Smooth muscle cell (in vitro differentiated cells): Measurements from ENCODE around the gene OR2H2. TPM values are rescaled to one million over a fixed set of nuclear protein-coding genes. Genes with fewer than 3 reads are reported as not detected.

ENCODE experiments used
- DNase-seq: peaks from one replicate; lab custom pipeline; 2025; ENCODE audit not compliant: unreplicated experiment; lab: John Stamatoyannopoulos, UW
- H2AFZ ChIP-seq: fragments of 200-600 bp; sonication (generic); 2 replicates; pipeline ENCODE4 v1.6.0; 2016; ENCODE audit warnings: antibody characterized with exemption, low read depth, mild to moderate bottlenecking
- H3F3A ChIP-seq: fragments of 200-600 bp; sonication (generic); 2 replicates; pipeline ENCODE4 v1.6.0; 2017; ENCODE audit warnings: antibody characterized with exemption, low read depth
- H3K27ac ChIP-seq: fragments of 200-600 bp; sonication (generic); 2 replicates; pipeline ENCODE4 v1.5.1; 2016; ENCODE audit warnings: low read depth, mild to moderate bottlenecking
- H3K27me3 ChIP-seq: fragments of 200-600 bp; sonication (generic); 2 replicates; pipeline ENCODE4 v1.6.1; 2016; ENCODE audit warnings: low read depth, mild to moderate bottlenecking
- H3K36me3 ChIP-seq: fragments of 200-600 bp; sonication (generic); 2 replicates; pipeline ENCODE4 v1.5.1; 2016; ENCODE audit warnings: low read depth
- H3K4me1 ChIP-seq: fragments of 200-600 bp; sonication (generic); 2 replicates; pipeline ENCODE4 v1.5.1; 2016; ENCODE audit warnings: low read depth
- H3K4me2 ChIP-seq: fragments of 200-600 bp; sonication (generic); 2 replicates; pipeline ENCODE4 v1.6.0; 2016; ENCODE audit warnings: mild to moderate bottlenecking
- H3K4me3 ChIP-seq: fragments of 200-600 bp; sonication (generic); 2 replicates; pipeline ENCODE4 v1.5.1; 2016; ENCODE audit warnings: mild to moderate bottlenecking
- H3K79me2 ChIP-seq: fragments of 200-600 bp; sonication (generic); 2 replicates; pipeline ENCODE4 v1.6.0; 2016; ENCODE audit warnings: low read depth, mild to moderate bottlenecking
- H3K9ac ChIP-seq: fragments of 200-600 bp; sonication (generic); 2 replicates; pipeline ENCODE4 v1.6.0; 2016; ENCODE audit warnings: low read depth
- H3K9me3 ChIP-seq: fragments of 200-600 bp; sonication (generic); replicated peaks from 2 replicates; pipeline ENCODE4 v1.5.1; 2016; ENCODE audit warnings: low read depth
- H4K20me1 ChIP-seq: fragments of 200-600 bp; sonication (generic); 2 replicates; pipeline ENCODE4 v1.6.0; 2016; ENCODE audit warnings: low read depth
- CTCF ChIP-seq: fragments of 200-600 bp; sonication (generic); IDR thresholded peaks from 2 replicates; pipeline ENCODE4 v1.5.1; 2017; ENCODE audit warnings: borderline replicate concordance, mild to moderate bottlenecking, antibody characterized with exemption; ENCODE audit not compliant: insufficient read depth, poor library complexity, severe bottlenecking
- WGBS: methylation state at CpG from one replicate; pipeline ENCODE4 v1.1.7; 2016; ENCODE audit warnings: low lambda C conversion rate; 5-methylcytosine and 5-hydroxymethylcytosine counted together
- polyA plus RNA-seq: library from polyadenylated mRNA; unstranded; fragments of >200 nt; fragmentation: Nextera tagmentation; extraction: Ambion mirVana; gene quantifications from 2 replicates; pipeline ENCODE4 v1.2.1, GENCODE V29; 2016
- total RNA-seq: library from RNA; depleted of rRNA; stranded (reverse); fragments of >200 nt; gene quantifications from 2 replicates; pipeline ENCODE4 v1.2.3, GENCODE V29; 2014

Gene OR2H2
- total and polyA plus RNA-seq, 2 experiments from 2014 or later: not detected

- 88% methylated on average over 1 of the region's 1 CpG for WGBS
- Histone ChIP-seq H3K79me2 (no peaks in the 10 kb centered on the region), H3K4me2 (no peak overlapping the region), H3K4me3 (no peak overlapping the region), H3K27ac (no peak overlapping the region), H3K4me1 (no peaks in the 10 kb centered on the region), H3K9me3 (no peaks in the 10 kb centered on the region), H3K9ac (no peak overlapping the region), H4K20me1 (no peaks in the 10 kb centered on the region), H2AFZ (no peak overlapping the region), H3F3A (no peaks in the 10 kb centered on the region), H3K36me3 (no peaks in the 10 kb centered on the region), H3K27me3 (peaks cover 20% of the 10 kb centered on the region)
- no peak for DNase-seq
- TF ChIP-seq CTCF: no peak
Measured at GRCh38 chr6:29561606-29562181, 23.2 kb upstream of the OR2H2 start.

GRCh38 chr6:29563435-29563965, 21.4 kb upstream of the OR2H2 start:
- Histone ChIP-seq H4K20me1 (no peaks in the 10 kb centered on the region), H2AFZ (no peak overlapping the region), H3K27ac (no peak overlapping the region), H3K4me2 (no peak overlapping the region), H3K4me3 (no peak overlapping the region), H3F3A (no peaks in the 10 kb centered on the region), H3K36me3 (no peaks in the 10 kb centered on the region), H3K9ac (no peak overlapping the region), H3K27me3 (peaks cover 9% of the 10 kb centered on the region), H3K4me1 (no peaks in the 10 kb centered on the region), H3K79me2 (no peaks in the 10 kb centered on the region), H3K9me3 (no peaks in the 10 kb centered on the region)
- WGBS: 75% methylated on average over 3 of the region's 3 CpGs
- TF ChIP-seq CTCF: no peak
- DNase-seq: no peak

- Histone ChIP-seq H3K4me1 (no peaks in the 10 kb centered on the region), H3K27me3 (peaks cover 9% of the 10 kb centered on the region), H3K9me3 (no peaks in the 10 kb centered on the region), H4K20me1 (no peaks in the 10 kb centered on the region), H3K27ac (no peak overlapping the region), H3K36me3 (no peaks in the 10 kb centered on the region), H3K9ac (no peak overlapping the region), H3K79me2 (no peaks in the 10 kb centered on the region), H3K4me2 (no peak overlapping the region), H2AFZ (no peak overlapping the region), H3K4me3 (no peak overlapping the region), H3F3A (no peaks in the 10 kb centered on the region)
- DNase-seq: no peak
- no peak for TF ChIP-seq CTCF
Measured at GRCh38 chr6:29564875-29565274, 20.0 kb upstream of the OR2H2 start.

- peaks cover 7% of the 10 kb centered on the region for H3K27me3 ChIP-seq
- H3K27ac ChIP-seq: no peak overlapping the region
- no peak for TF ChIP-seq CTCF
- H3K9me3 ChIP-seq: no peaks in the 10 kb centered on the region
- no peaks in the 10 kb centered on the region for H3F3A ChIP-seq
- no peak for DNase-seq
- 81% methylated on average over 5 of the region's 5 CpGs for WGBS
- no peak overlapping the region for H3K4me2 ChIP-seq
- H4K20me1 ChIP-seq: no peaks in the 10 kb centered on the region
- H3K79me2 ChIP-seq: no peaks in the 10 kb centered on the region
- no peak overlapping the region for H3K9ac ChIP-seq
- H3K4me3 ChIP-seq: no peak overlapping the region
- no peaks in the 10 kb centered on the region for H3K4me1 ChIP-seq
- H3K36me3 ChIP-seq: no peaks in the 10 kb centered on the region
- no peak overlapping the region for H2AFZ ChIP-seq
Measured at GRCh38 chr6:29566856-29567255, 18.1 kb upstream of the OR2H2 start.
